Suppressor macrophage (primary cell): ENCODE measurements around the gene CADM4.
"Not testable (repeated sequence)": the region's sequence is repeated elsewhere in the genome, so short reads cannot be mapped to it uniquely, and the experiment has no call there.

Experiments
- DNase-seq, 4 experiments: peaks; one replicate each; pipeline ENCODE4 v3.0.0-alpha.2; 2020 to 2022
- total RNA-seq, 17 experiments: gene quantifications; one replicate each; lab custom pipeline; 2026; ENCODE audit warnings: mixed read lengths in 6 of 17, inconsistent platforms in 3 of 17; lab: John Stamatoyannopoulos, UW

CADM4 gene, protein sequence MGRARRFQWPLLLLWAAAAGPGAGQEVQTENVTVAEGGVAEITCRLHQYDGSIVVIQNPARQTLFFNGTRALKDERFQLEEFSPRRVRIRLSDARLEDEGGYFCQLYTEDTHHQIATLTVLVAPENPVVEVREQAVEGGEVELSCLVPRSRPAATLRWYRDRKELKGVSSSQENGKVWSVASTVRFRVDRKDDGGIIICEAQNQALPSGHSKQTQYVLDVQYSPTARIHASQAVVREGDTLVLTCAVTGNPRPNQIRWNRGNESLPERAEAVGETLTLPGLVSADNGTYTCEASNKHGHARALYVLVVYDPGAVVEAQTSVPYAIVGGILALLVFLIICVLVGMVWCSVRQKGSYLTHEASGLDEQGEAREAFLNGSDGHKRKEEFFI
- 0 to 1.7 (median 0.42) reads per million in 17 experiments for total RNA-seq

GRCh38 chr19:43639519-43640423 lies at the start of gene CADM4:
CADM4 (minus strand) TSS chr19:43639850; CDS start chr19:43639790, 60 bp downstream.
- peak in 2 of 4 experiments; percentile 47 to 57 for DNase-seq

DNA sequence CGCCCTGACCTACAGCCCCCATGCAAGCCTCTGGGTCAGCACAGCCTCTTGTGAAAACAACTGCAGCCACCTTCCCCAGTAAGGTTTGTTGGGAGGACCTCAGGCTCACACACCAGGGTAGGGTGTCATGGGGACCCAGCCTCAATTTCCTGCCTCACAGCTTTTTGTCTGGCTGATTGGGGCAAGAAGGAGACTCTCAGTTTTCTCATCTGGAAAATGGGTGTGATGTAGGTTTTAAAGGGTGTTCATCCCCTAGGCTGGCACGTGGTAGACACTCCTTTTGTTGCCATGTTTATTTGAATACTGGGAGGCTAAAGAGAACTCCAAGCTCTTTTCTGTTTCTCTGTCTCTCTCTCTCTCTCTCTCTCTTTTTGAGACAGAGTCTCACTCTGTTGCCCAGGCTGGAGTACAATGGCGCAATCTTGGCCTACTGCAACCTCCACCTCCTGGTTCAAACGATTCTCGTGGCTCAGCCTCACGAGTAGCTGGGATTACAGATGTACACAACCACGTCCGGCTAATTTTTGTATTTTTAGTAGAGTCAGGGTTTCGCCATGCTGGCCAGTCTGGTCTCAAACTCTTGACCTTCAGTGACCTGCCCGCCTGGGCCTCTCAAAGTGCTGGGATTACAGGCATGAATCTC lies 48.5 kb upstream of the CADM4 start:
- peak; percentile 77 to 86 (median 82) for DNase-seq

DNA sequence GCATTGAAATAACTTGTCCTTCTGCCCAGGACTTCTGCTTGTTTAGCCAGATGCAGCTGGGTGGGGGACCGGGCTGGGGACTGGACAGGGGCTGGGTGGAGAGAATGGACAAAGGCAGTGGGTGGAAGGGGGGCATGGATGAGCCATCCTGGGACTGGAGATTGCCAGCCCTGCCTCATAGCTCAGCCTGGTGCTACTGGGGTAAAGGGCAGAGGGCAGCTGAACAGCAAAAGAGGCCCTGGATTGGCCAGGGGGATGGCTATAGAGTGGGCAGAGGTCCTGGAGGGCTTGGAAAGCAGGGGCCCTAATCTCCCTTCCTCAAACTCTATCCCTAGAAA lies 48.0 kb upstream of the CADM4 start:
- DNase-seq: no peak

DNA sequence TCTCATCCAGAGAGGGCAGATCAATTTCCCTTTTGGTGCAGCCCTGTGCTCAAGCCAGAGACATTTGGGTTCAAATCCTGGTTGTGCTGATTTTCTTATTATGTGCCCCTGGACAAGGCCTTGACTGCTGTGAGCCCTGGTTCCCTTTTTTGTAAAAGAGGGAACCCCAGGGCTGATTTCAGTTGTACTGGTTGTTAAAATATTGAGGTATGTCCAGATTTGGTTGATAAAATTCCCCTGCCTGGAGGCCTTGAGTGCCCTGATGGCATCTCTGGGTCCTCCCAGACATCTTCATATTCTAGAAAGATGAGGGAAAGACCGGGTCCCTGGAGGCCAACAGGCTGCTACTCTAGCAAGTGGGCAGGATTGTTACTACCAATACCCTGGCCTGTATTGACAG lies 44.7 kb upstream of the CADM4 start:
- peak; percentile 45 to 70 (median 63) for DNase-seq

DNA sequence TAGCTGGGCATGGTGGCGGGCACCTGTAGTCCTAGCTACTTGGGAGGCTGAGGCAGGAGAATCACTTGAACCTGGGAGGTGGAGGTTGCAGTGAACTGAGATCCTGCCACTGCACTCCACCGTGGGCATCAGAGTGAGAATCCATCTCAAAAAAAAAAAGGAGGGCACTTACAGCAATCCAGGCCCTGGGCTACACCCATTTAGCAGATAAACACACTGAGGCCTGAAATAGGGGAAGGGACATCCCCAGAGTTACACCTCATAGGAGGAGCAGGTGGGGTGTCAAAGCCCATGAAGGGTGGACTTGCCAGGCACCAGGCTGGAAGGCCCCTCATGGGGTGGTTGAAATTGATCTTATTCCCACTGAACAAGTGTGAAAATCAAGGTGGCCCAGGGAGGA lies 44.3 kb upstream of the CADM4 start:
- DNase-seq: no peak

- no peak for DNase-seq
These were observed 43.4 kb upstream of the CADM4 start for GRCh38 chr19:43682824-43683661.

DNA sequence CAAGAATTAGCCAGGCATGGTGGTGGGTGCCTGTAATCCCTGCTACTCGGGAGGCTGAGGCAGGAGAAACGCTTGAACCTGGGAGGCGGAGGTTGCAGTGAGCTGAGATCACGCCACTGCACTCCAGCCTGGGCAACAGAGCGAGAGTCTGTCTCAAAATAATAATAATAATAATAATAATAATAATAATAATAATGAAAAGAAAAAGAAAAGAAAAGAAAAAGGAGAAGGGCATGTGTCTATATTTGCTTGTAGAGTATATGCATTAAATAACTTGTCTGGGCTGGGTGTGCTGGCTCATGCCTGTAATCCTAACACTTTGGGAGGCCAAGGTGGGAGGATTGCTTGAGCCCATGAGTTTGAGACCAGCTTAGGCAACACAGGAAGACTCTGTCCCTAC lies 42.6 kb upstream of the CADM4 start:
- DNase-seq: not testable (repeated sequence)

DNA sequence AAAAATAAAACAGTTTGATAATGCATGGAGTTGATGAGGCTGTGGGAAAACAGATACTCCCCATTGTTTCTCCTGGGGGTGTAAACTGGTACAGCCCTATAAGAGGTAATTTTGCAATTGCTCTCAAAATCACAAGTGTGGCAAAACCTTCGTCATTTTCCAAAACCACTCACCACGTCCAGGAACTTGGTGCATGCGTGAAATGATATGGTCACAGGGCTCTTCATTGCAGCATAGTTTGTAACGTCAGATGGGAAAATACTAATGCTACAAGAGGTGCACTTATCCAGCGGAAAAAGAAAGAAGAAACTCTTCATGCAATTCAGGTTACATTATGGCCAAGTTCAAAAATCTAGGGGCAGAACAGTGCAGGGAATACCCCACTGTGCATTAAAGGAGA lies 42.2 kb upstream of the CADM4 start:
- DNase-seq: peak; percentile 41 to 79 (median 63)

GRCh38 chr19:43678512-43679261 lies 39.0 kb upstream of the CADM4 start:
- DNase-seq: no peak

- DNase-seq: no peak
These were observed 36.3 kb upstream of the CADM4 start for GRCh38 chr19:43675906-43676305.

DNA sequence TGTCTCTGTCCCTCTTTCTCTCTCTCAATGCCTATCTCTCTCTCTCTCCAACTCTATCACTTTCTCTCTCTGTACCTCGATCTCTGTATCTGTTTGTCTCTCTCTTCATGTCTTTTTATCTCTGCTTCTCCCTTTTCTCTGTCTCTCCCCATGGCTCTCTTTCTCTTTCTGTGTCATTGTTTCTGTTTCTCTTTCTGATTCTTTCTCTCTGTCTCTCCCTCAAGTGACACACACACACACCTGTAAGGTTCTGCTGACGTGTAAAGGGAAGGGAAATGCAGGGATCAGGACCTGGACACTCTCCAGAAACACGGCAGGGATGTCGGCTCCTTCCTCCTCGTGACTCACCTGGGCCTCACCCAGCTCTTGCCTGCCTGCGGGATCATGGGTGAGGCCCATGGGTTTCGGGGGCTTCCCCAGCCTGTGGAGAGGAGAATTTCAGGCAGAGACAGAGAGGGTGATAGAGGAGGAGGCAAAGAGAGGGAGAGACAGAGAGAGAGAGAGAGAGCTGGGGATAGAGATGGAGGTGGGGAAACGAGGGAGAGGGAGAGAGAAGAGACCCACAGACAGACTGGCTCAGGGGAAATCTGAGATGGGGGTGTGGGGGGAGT lies 35.7 kb upstream of the CADM4 start:
- DNase-seq: peak in 1 of 4 experiments; percentile 56

DNA sequence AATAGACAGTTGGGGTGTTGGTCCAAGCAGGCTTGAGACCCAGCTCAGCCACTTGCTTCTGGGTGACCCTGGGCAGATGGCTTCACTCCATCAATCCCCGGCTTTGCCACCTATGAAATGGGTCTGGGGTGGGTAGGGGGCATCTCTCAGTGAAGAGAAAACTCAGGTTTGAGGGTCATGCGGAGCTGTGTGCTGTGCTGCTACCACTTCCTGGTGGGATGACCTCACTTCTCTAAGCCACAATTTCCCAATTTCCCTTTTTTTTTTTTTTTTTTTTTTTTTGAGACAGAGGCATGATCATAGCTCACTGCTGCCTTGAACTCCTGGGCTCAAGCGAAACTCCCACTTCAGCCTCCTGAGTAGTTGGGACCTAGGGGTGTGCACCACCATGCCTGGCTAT lies 34.9 kb upstream of the CADM4 start:
- peak; percentile 70 to 92 (median 84) for DNase-seq

DNA sequence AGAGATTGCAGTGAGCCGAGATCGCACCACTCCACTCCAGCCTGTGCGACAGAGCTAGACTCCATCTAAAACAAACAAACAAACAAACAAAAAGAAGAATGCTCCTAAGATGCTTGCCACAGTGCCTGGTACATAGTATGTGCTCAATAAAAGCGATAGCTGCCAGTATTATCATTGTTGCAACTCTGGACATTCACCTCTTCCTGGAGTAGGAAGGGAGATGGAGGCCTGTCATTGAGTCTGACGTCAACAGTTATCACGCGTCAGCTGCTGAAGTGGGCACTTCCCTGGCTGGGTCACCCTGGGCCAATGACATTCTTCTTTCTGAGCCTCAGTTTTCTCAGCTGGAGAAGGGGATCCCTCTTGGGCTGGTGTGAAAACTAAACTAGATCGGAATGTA lies 34.5 kb upstream of the CADM4 start:
- peak; percentile 89 to 95 (median 91) for DNase-seq

DNA sequence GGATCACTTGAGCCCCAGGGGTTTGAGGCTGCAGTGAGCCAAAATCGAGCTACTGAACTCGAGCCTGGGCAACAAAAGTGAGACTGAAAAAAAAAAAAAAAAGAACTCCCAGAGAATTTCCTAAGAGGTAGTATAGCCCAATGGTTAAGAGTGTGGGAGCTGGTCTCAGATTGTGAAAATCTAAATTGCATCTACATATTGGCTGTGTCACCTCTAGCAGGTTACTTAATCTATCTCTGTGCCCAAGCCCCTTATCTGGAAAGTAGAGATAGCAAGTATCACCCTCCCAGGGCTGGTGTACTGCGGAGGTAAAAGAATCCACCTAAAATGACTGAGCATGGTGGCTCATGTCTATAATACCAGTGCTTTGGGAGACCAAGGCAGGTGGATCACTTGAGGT lies 34.0 kb upstream of the CADM4 start:
- DNase-seq: peak in 3 of 4 experiments; percentile 26 to 62 (median 56)

DNA sequence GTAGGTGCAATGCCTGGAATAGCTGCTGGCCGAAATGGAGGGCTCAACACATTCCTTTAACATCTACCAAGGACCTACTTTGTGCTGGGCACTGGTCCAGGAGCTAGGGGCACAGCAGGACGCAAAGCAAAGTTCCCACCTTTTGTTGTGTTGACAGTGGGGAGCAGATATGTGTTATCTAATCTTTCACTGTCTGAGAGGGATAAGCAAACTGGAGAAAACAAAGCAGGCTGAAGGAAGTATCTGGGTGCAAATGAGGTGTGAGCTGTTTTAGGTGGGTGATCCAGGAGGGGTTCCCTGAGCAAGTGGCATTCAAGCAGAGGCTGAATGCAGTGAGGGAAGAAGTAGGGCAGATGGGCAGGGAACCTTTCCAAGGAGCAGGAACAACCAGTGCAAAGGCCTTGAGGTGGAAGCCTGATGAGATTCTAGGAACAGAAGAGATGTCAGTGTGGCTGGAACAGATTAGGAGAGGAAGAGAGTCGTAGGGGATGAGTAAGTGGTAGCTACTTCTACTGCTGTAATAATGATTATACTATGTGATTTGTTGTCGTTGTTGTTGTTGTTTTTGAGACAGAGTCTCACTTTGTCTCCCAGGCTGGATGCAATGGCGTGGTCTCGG lies 32.5 kb upstream of the CADM4 start:
- DNase-seq: peak in 1 of 4 experiments; percentile 31

GRCh38 chr19:43668406-43669109 lies 28.9 kb upstream of the CADM4 start:
- DNase-seq: peak; percentile 99 to 100 (median 100)

GRCh38 chr19:43667876-43668405 lies 28.3 kb upstream of the CADM4 start:
- DNase-seq: no peak

GRCh38 chr19:43667126-43667875 lies 27.7 kb upstream of the CADM4 start:
- peak in 2 of 4 experiments; percentile 11 to 32 for DNase-seq

DNA sequence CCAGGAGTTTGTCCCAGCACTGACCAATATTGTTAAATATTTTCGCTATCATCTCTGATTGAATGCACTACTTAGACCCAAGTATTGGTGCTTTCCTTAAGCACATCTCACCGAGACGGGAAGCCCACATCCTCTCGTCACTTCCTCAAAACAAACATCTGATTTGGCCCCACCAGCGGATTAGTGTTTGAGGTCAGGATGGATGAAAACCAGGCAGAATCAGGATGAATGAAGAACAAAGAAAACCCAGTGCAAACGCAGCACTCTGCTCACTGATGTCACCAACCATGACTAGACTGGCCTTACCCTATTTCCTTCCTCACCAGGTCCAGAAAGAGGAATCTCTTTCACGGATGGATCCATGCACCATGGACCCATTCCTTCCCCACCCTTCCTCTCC lies 24.4 kb upstream of the CADM4 start:
- peak; percentile 77 to 91 (median 85) for DNase-seq
